ENCODE results near the gene MYADM.
"Not testable (repeated sequence)": the region's sequence is repeated elsewhere in the genome, so short reads cannot be mapped to it uniquely, and the experiment has no call there.

DNA sequence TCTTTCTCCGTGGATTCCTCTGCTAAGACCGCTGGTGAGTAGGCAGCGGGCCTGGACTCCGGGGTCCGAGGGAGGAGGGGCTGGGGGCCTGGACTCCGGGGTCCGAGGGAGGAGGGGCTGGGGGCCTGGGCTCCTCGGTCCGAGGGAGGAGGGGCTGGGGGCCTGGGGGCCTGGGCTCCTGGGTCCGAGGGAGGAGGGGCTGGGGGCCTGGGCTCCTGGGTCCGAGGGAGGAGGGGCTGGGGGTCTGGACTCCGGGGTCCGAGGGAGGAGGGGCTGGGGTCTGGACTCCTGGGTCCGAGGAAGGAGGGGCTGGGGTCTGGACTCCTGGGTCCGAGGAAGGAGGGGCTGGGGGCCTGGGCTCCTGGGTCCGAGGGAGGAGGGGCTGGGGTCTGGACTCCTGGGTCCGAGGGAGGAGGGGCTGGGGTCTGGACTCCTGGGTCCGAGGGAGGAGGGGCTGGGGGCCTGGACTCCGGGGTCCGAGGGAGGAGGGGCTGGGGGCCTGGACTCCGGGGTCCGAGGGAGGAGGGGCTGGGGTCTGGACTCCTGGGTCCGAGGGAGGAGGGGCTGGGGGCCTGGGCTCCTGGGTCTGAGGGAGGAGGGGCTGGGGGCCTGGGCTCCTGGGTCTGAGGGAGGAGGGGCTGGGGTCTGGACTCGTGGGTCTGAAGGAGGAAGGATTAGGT, 2.3 kb downstream of the MYADM start:
- TF ChIP-seq, protein P1, sequence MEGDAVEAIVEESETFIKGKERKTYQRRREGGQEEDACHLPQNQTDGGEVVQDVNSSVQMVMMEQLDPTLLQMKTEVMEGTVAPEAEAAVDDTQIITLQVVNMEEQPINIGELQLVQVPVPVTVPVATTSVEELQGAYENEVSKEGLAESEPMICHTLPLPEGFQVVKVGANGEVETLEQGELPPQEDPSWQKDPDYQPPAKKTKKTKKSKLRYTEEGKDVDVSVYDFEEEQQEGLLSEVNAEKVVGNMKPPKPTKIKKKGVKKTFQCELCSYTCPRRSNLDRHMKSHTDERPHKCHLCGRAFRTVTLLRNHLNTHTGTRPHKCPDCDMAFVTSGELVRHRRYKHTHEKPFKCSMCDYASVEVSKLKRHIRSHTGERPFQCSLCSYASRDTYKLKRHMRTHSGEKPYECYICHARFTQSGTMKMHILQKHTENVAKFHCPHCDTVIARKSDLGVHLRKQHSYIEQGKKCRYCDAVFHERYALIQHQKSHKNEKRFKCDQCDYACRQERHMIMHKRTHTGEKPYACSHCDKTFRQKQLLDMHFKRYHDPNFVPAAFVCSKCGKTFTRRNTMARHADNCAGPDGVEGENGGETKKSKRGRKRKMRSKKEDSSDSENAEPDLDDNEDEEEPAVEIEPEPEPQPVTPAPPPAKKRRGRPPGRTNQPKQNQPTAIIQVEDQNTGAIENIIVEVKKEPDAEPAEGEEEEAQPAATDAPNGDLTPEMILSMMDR (IDR thresholded peaks at IDR 0.05), result not testable (repeated sequence)
- not testable (repeated sequence) for TF ChIP-seq POLR2A (IDR thresholded peaks at IDR 0.05)

All from uterus (tissue), 2 donors.